GM12878 (cell line): ENCODE measurements around the gene CDYL2. TPM values are rescaled to one million over a fixed set of nuclear protein-coding genes. Genes with fewer than 3 reads are reported as not detected.

Experiments
- ATF3 ChIP-seq: IDR thresholded peaks from 2 replicates; pipeline ENCODE4 v1.6.1; 2011; ENCODE audit warnings: low read depth, mild to moderate bottlenecking, low read length, moderate library complexity, borderline replicate concordance; ENCODE audit errors: extremely low read depth
- BCLAF1 ChIP-seq: fragments of 450-650 bp; IDR thresholded peaks from 2 replicates; pipeline ENCODE4 v1.6.1; 2017; ENCODE audit warnings: antibody characterized with exemption, mild to moderate bottlenecking, moderate library complexity
- CHD1 ChIP-seq: IDR thresholded peaks from 2 replicates; pipeline ENCODE4 v1.6.1; 2012; ENCODE audit warnings: low read depth, low read length, improper control_type of control experiment
- CTCF ChIP-seq, 3 experiments: IDR thresholded peaks in 2 of 3; conservative IDR thresholded peaks in 1 of 3; 2 replicates each; pipeline ENCODE4 v1.5.1; 2011; ENCODE audit warnings: low read depth in 3 of 3, low read length in 3 of 3, mild to moderate bottlenecking in 3 of 3, control low read depth in 2 of 3, moderate library complexity in 2 of 3, inconsistent platforms in 1 of 3, mixed read lengths in 1 of 3; ENCODE audit not compliant: control insufficient read depth in 2 of 3, insufficient read depth in 1 of 3; ENCODE audit errors: extremely low read depth in 1 of 3
- CUX1 ChIP-seq: IDR thresholded peaks from 2 replicates; pipeline ENCODE4 v1.6.1; 2012; ENCODE audit warnings: improper control_type of control experiment, low read depth, low read length; ENCODE audit not compliant: insufficient replicate concordance
- HDGF ChIP-seq: fragments of 450-650 bp; IDR thresholded peaks from 2 replicates; pipeline ENCODE4 v1.6.1; 2016; ENCODE audit warnings: antibody characterized with exemption
- HSF1 ChIP-seq: fragments of 150-350 bp; IDR thresholded peaks from 2 replicates; pipeline ENCODE4 v1.6.1; 2014; ENCODE audit warnings: mild to moderate bottlenecking, low read depth, low read length
- PRDM15 ChIP-seq: fragments of 450-650 bp; formaldehyde crosslinking; IDR thresholded peaks from 2 replicates; pipeline ENCODE4 v1.4.0; 2020; ENCODE audit warnings: mild to moderate bottlenecking, moderate library complexity
- SREBF1 ChIP-seq: IDR thresholded peaks from 2 replicates; pipeline ENCODE4 v1.6.1; 2012; ENCODE audit warnings: mild to moderate bottlenecking, low read length
- SRF ChIP-seq, 2 experiments: IDR thresholded peaks; 2 replicates each; pipeline ENCODE4 v1.6.1; 2011; ENCODE audit warnings: low read depth in 2 of 2, low read length in 2 of 2, mild to moderate bottlenecking in 1 of 2, moderate library complexity in 1 of 2
- polyA plus RNA-seq, 11 experiments: library from polyadenylated mRNA; depleted of rRNA in 4 of 11; unstranded in 6 of 11; stranded (reverse) in 5 of 11; fragments of >200 nt; fragmentation: Nextera tagmentation in 4 of 11; fragmentation: Illumina TruSeq in 1 of 11; extraction: Ambion mirVana in 4 of 11; extraction: Trizol in 1 of 11; gene quantifications; 1 replicate in 1 of 11; 2 replicates in 10 of 11; pipeline versions ENCODE4 v1.2.1 to v1.2.3, GENCODE V29; 2011 to 2016; ENCODE audit warnings: inconsistent platforms in 2 of 11, missing spikeins in 2 of 11, low read depth in 1 of 11
- total RNA-seq, 4 experiments: library from RNA; depleted of rRNA in 3 of 4; stranded (reverse); fragments of >200 nt in 3 of 4; fragmentation: Illumina TruSeq in 1 of 4; extraction: Trizol in 1 of 4; gene quantifications; 2 replicates each; pipeline versions ENCODE4 v1.2.1 to v1.2.3, GENCODE V29; 2013 to 2021

CDYL2 gene
- total and polyA plus RNA-seq, 10 of the 15 experiments (the other 5 are each of a cell fraction or from before 2014, with no cell fraction given): 0.27 to 22.9 (median 3.9) TPM

- TF ChIP-seq CUX1: no peak
- no peak for TF ChIP-seq PRDM15 (CRISPR knock-in tag)
- no peak for TF ChIP-seq HDGF
- no peak for TF ChIP-seq SRF (IDR thresholded peaks at IDR 0.05; ENCODE audit: low read depth in 2 of 2, low read length in 2 of 2)
- no peak for TF ChIP-seq SREBF1
- TF ChIP-seq CHD1: no peak
- TF ChIP-seq BCLAF1: no peak
- TF ChIP-seq HSF1: no peak
- TF ChIP-seq CTCF (IDR thresholded peaks at IDR 0.05 in 2 of 3, conservative IDR thresholded peaks at IDR 0.05 in 1 of 3; ENCODE audit: control insufficient read depth in 2 of 3, extremely low read depth in 1 of 3, insufficient read depth in 1 of 3, low read depth in 3 of 3, low read length in 3 of 3): no peak
- no peak for TF ChIP-seq ATF3
Observed at GRCh38 chr16:80585764-80586163, 218.6 kb downstream of the CDYL2 start (continued).
